ENCODE data around the gene BABAM2. TPM values are rescaled to one million over a fixed set of nuclear protein-coding genes. Genes with fewer than 3 reads are reported as not detected.

Gene BABAM2
- total RNA-seq, 1 donor from 2014 or later = 37.1 TPM

DNA sequence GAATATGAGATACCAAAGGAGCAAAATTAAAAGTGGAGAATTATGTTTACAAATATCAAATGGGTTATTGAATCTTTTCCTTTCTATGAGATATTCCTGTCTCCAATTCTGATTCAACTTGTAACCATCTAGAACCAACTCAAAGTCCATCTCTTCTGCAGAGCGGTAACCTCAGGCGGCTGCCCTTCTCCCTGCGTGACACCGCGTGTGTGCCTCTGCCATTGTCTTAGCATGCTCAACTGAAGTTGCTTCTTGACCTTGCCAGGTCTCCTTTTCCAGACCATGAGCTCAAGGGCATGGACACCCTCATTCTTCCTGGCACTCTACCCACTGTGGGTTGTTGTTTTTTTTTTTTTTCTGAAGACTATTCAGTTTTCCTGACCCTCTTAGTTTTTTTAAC lies 398.1 kb downstream of the BABAM2 start:
- Mint-ChIP-seq H3K9me3 (ENCODE audit: low read depth) (no peaks in the 10 kb centered on the region), H3K4me3 (ENCODE audit: low read depth) (no peak overlapping the region), H3K27me3 (no peaks in the 10 kb centered on the region), H3K27ac (no peak overlapping the region), H3K36me3 (ENCODE audit: insufficient read depth) (no peaks in the 10 kb centered on the region), H3K4me1 (ENCODE audit: low read depth) (no peaks in the 10 kb centered on the region)
- TF ChIP-seq, protein P1, sequence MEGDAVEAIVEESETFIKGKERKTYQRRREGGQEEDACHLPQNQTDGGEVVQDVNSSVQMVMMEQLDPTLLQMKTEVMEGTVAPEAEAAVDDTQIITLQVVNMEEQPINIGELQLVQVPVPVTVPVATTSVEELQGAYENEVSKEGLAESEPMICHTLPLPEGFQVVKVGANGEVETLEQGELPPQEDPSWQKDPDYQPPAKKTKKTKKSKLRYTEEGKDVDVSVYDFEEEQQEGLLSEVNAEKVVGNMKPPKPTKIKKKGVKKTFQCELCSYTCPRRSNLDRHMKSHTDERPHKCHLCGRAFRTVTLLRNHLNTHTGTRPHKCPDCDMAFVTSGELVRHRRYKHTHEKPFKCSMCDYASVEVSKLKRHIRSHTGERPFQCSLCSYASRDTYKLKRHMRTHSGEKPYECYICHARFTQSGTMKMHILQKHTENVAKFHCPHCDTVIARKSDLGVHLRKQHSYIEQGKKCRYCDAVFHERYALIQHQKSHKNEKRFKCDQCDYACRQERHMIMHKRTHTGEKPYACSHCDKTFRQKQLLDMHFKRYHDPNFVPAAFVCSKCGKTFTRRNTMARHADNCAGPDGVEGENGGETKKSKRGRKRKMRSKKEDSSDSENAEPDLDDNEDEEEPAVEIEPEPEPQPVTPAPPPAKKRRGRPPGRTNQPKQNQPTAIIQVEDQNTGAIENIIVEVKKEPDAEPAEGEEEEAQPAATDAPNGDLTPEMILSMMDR (IDR thresholded peaks at IDR 0.05; ENCODE audit: unreplicated experiment) = no peak
- DNase-seq (ENCODE audit: low spot score, unreplicated experiment) = no peak

DNA sequence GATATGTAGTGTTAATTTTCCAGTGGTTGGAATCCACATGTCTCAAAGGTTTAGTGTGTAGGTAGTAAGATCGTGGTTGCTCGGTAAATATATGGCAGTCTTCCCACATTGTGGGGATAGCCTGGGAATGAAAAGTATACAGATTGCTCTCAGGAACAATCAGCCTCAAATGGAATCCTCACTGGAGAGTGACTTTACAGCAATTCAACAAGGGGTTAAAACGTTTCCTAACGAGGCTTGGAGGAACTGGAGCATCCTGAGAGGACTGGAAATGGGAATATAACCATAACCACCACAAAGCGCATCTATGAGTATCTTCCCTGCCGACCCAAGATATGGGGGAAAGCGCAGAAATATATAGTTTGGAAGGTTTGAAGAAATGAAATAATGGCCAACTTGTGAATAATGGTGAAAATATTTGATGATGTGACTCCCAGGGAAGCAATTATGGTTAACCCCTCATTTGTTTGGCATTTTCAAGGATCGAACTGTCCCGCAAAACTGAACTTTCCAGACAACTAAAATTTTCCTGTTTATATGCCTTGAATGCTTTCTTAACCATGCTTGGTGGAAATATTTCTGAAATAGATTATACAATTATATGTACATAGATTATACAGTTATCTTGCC lies 401.4 kb downstream of the BABAM2 start:
- Mint-ChIP-seq H3K9me3 (ENCODE audit: low read depth) (no peaks in the 10 kb centered on the region), H3K36me3 (ENCODE audit: insufficient read depth) (no peaks in the 10 kb centered on the region), H3K4me3 (ENCODE audit: low read depth) (no peak overlapping the region), H3K4me1 (ENCODE audit: low read depth) (no peaks in the 10 kb centered on the region), H3K27ac (no peak overlapping the region), H3K27me3 (no peaks in the 10 kb centered on the region)
- no peak for DNase-seq (ENCODE audit: low spot score, unreplicated experiment)
- TF ChIP-seq, protein P1 (IDR thresholded peaks at IDR 0.05; ENCODE audit: unreplicated experiment) = no peak

DNA sequence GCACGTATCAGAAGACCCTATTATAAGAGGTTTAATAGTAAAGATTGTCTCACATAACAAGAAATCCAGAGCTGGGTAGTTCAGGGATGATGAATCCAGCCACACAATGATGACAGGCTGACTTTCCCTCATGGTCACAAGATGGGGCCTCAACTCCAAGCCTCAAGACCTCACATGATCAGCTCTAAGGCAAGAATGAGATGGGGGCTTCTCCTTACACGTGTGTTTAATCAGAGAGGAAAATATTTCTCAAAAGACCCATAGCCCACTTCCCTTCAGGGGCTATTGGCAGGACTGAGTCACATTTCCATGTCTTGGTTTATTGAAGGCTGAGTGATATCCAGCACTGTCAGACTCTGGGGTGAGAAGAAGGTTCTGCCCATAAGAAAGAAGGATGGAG lies 402.0 kb downstream of the BABAM2 start:
- Mint-ChIP-seq H3K9me3 (ENCODE audit: low read depth) (no peaks in the 10 kb centered on the region), H3K27ac (no peak overlapping the region), H3K4me1 (ENCODE audit: low read depth) (no peaks in the 10 kb centered on the region), H3K36me3 (ENCODE audit: insufficient read depth) (no peaks in the 10 kb centered on the region), H3K27me3 (no peaks in the 10 kb centered on the region), H3K4me3 (ENCODE audit: low read depth) (no peak overlapping the region)
- DNase-seq (ENCODE audit: low spot score, unreplicated experiment) = no peak
- TF ChIP-seq, protein P1 (IDR thresholded peaks at IDR 0.05; ENCODE audit: unreplicated experiment) = no peak

DNA sequence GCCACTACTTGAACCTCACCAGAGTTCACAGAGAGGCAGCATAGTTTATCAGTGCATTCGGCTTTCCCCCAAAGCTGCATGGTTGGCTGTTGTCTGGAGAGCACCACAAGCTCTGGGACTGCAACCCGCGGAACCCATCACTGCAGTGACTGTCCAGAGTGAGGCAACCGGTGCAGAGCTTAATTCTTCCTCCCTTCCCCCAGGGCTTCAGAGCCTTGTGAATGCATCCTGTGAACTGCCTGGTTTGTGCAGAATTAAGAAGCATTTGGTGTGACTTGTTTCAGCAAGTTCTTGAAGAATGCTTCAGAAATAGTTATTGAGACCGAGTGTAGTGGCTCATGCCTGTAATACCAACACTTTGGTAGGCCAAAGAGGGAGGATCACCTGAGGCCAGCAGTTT lies 402.9 kb downstream of the BABAM2 start:
- Mint-ChIP-seq H3K27me3 (no peaks in the 10 kb centered on the region), H3K4me3 (ENCODE audit: low read depth) (no peak overlapping the region), H3K9me3 (ENCODE audit: low read depth) (no peaks in the 10 kb centered on the region), H3K36me3 (ENCODE audit: insufficient read depth) (no peaks in the 10 kb centered on the region), H3K4me1 (ENCODE audit: low read depth) (no peaks in the 10 kb centered on the region), H3K27ac (no peak overlapping the region)
- DNase-seq (ENCODE audit: low spot score, unreplicated experiment) = no peak
- TF ChIP-seq, protein P1 (IDR thresholded peaks at IDR 0.05; ENCODE audit: unreplicated experiment) = no peak

DNA sequence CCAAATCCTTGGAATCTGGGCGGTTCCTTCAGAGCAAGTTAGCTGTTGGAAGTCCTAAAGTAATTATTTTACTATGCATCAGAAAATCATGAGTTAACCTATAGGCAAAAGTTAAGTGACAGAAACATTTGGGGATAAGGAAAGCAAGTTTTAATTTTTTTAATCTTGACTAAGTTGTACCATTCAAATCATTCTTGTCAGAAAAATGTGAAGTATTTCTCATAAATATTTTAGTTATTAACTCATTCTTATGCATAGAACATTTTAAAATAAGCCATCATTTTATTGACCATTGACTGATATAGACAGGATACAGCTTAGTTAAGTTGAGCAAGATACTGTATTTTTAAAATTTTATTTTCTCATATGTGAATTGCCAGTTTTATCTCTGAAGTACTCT lies 403.9 kb downstream of the BABAM2 start:
- no peaks in the 10 kb centered on the region for H3K36me3 Mint-ChIP-seq (ENCODE audit: insufficient read depth)
- H3K4me1 Mint-ChIP-seq (ENCODE audit: low read depth) = no peaks in the 10 kb centered on the region
- no peaks in the 10 kb centered on the region for H3K27me3 Mint-ChIP-seq
- no peak overlapping the region for H3K27ac Mint-ChIP-seq
- no peak overlapping the region for H3K4me3 Mint-ChIP-seq (ENCODE audit: low read depth)
- TF ChIP-seq, protein P1 (IDR thresholded peaks at IDR 0.05; ENCODE audit: unreplicated experiment) = no peak
- H3K9me3 Mint-ChIP-seq (ENCODE audit: low read depth) = no peaks in the 10 kb centered on the region
- no peak for DNase-seq (ENCODE audit: low spot score, unreplicated experiment)

Measured in progenitor cell of endocrine pancreas (in vitro differentiated cells).